WTC11 (cell line): Measurements from ENCODE around the gene INTS15. TPM values are rescaled to one million over a fixed set of nuclear protein-coding genes. Genes with fewer than 3 reads are reported as not detected.
"Not testable (repeated sequence)": the region's sequence is repeated elsewhere in the genome, so short reads cannot be mapped to it uniquely, and the experiment has no call there.

Experiments
- ATAC-seq: fragments of 200-7000 bp; cut with Tn5 transposase; 2 replicates; pipeline ENCODE4 v1.10.0; 2021; ENCODE audit warnings: mild to moderate bottlenecking, moderate library complexity
- CTCF ChIA-PET: fragments of 300-600 bp; sonication (Branson Sonifier 250); formaldehyde crosslinking; loops from one replicate; lab custom pipeline; 2021; ENCODE audit warnings: antibody characterized with exemption; lab: Charles Lee
- POLR2A ChIA-PET: fragments of 350-600 bp; sonication (Branson Sonifier 250); formaldehyde crosslinking; loops from one replicate; lab custom pipeline; 2021; ENCODE audit warnings: antibody characterized with exemption; lab: Charles Lee
- DNase-seq: peaks from one replicate; pipeline ENCODE4 v3.0.0; 2021; ENCODE audit warnings: low spot score
- H3K27ac Mint-ChIP-seq: 2 replicates; pipeline ENCODE4 v1.8.0; 2021; ENCODE audit warnings: mixed read lengths
- H3K27me3 Mint-ChIP-seq: 2 replicates; pipeline ENCODE4 v1.8.0; 2021; ENCODE audit warnings: low read depth, mild to moderate bottlenecking, moderate library complexity, mixed read lengths
- H3K36me3 Mint-ChIP-seq: 2 replicates; pipeline ENCODE4 v1.8.0; 2021; ENCODE audit warnings: mixed read lengths
- H3K4me1 Mint-ChIP-seq: 2 replicates; pipeline ENCODE4 v1.8.0; 2022; ENCODE audit warnings: mixed read lengths
- H3K4me3 Mint-ChIP-seq: 2 replicates; pipeline ENCODE4 v1.8.0; 2021; ENCODE audit warnings: mild to moderate bottlenecking, moderate library complexity, mixed read lengths
- H3K9me3 Mint-ChIP-seq: 2 replicates; pipeline ENCODE4 v1.8.0; 2021; ENCODE audit warnings: mixed read lengths
- CREM ChIP-seq: sonication (generic); formaldehyde crosslinking; IDR thresholded peaks from 2 replicates; pipeline ENCODE4 v1.8.1; 2022; ENCODE audit warnings: mild to moderate bottlenecking, missing genetic modification reagents, moderate library complexity
- CTCF ChIP-seq: fragments of 200-600 bp; IDR thresholded peaks from 2 replicates; pipeline ENCODE4 v1.8.0; 2022; ENCODE audit warnings: antibody characterized with exemption
- ERG ChIP-seq: fragments of 250-450 bp; sonication (Bioruptor Pico); IDR thresholded peaks from 2 replicates; pipeline ENCODE4 v1.8.0; 2021; ENCODE audit warnings: mild to moderate bottlenecking
- ESRRA ChIP-seq: sonication (generic); formaldehyde crosslinking; IDR thresholded peaks from 2 replicates; pipeline ENCODE4 v1.8.1; 2022; ENCODE audit warnings: mild to moderate bottlenecking, missing genetic modification reagents, borderline replicate concordance
- RELA ChIP-seq: sonication (generic); formaldehyde crosslinking; IDR thresholded peaks from 2 replicates; pipeline ENCODE4 v1.8.1; 2022; ENCODE audit warnings: missing genetic modification reagents, mild to moderate bottlenecking, borderline replicate concordance
- SMAD3 ChIP-seq: sonication (generic); formaldehyde crosslinking; IDR thresholded peaks from 2 replicates; pipeline ENCODE4 v1.8.0; 2022; ENCODE audit warnings: missing genetic modification reagents, mild to moderate bottlenecking, borderline replicate concordance
- SP1 ChIP-seq: sonication (generic); formaldehyde crosslinking; conservative IDR thresholded peaks from 2 replicates; pipeline ENCODE4 v1.8.1; 2022; ENCODE audit warnings: missing genetic modification reagents
- TEAD4 ChIP-seq: sonication (generic); formaldehyde crosslinking; IDR thresholded peaks from 2 replicates; pipeline ENCODE4 v1.8.0; 2022; ENCODE audit warnings: mild to moderate bottlenecking, missing genetic modification reagents
- USF1 ChIP-seq: sonication (generic); formaldehyde crosslinking; IDR thresholded peaks from 2 replicates; pipeline ENCODE4 v1.8.0; 2022; ENCODE audit warnings: mild to moderate bottlenecking, missing genetic modification reagents
- ZNF121 ChIP-seq: sonication (generic); formaldehyde crosslinking; IDR thresholded peaks from 2 replicates; pipeline ENCODE4 v1.8.0; 2023; ENCODE audit warnings: missing genetic modification reagents
- ZNF281 ChIP-seq: sonication (generic); formaldehyde crosslinking; IDR thresholded peaks from 2 replicates; pipeline ENCODE4 v1.8.0; 2023; ENCODE audit warnings: mild to moderate bottlenecking, missing genetic modification reagents
- ZNF416 ChIP-seq: fragments of 250-450 bp; sonication (Bioruptor Pico); IDR thresholded peaks from 2 replicates; pipeline ENCODE4 v1.9.0; 2021; ENCODE audit warnings: mild to moderate bottlenecking, inconsistent platforms
- total RNA-seq: library from RNA; stranded (reverse); gene quantifications from 3 replicates; pipeline ENCODE4 v1.2.3, GENCODE V29; 2021
- TF ChIP-seq, protein P1 (sequence below): sonication (generic); formaldehyde crosslinking; IDR thresholded peaks from 2 replicates; pipeline ENCODE4 v1.8.1; 2022; ENCODE audit warnings: missing genetic modification reagents, borderline replicate concordance
- TF ChIP-seq, protein P2 (sequence below): sonication (generic); formaldehyde crosslinking; IDR thresholded peaks from 2 replicates; pipeline ENCODE4 v1.8.1; 2023; ENCODE audit warnings: mild to moderate bottlenecking, missing genetic modification reagents
- TF ChIP-seq, protein P3 (sequence below): fragments of 250-450 bp; sonication (Bioruptor Pico); IDR thresholded peaks from 2 replicates; pipeline ENCODE4 v1.9.0; 2021; ENCODE audit warnings: mild to moderate bottlenecking
- TF ChIP-seq, protein P4 (sequence below): sonication (generic); formaldehyde crosslinking; IDR thresholded peaks from 2 replicates; pipeline ENCODE4 v1.8.1; 2023; ENCODE audit warnings: mild to moderate bottlenecking, missing genetic modification reagents, moderate library complexity

The INTS15 gene
- total RNA-seq, 1 experiment from 2014 or later, result 28.2 TPM

DNA sequence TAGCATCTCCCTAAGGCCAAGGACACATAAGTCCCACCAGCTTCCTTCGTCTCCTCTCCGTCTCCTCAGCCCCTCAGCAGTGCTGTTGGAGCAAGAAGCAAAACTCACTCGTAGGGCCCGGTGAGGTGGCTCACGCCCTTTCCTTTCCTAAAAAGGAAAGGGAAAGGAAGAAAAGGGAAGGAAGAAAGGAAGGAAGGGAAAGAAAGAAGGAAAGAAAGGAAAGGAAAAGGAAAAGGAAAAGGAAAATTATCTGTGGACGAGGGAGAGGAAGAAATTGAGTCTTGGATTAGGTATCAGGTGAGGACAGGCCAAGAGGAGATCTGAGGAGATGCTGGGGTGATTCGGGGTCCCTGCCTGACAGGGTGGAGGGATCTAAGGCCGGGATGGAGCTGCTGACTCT, 44.2 kb downstream of the INTS15 start (continued):
- TF ChIP-seq ZNF281 (CRISPR knock-in tag), result no peak
- TF ChIP-seq, protein P1, sequence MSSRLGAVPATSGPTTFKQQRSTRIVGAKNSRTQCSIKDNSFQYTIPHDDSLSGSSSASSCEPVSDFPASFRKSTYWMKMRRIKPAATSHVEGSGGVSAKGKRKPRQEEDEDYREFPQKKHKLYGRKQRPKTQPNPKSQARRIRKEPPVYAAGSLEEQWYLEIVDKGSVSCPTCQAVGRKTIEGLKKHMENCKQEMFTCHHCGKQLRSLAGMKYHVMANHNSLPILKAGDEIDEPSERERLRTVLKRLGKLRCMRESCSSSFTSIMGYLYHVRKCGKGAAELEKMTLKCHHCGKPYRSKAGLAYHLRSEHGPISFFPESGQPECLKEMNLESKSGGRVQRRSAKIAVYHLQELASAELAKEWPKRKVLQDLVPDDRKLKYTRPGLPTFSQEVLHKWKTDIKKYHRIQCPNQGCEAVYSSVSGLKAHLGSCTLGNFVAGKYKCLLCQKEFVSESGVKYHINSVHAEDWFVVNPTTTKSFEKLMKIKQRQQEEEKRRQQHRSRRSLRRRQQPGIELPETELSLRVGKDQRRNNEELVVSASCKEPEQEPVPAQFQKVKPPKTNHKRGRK, result no peak
- no peak for TF ChIP-seq CREM (CRISPR knock-in tag)
- no peak for TF ChIP-seq RELA (CRISPR knock-in tag)
- TF ChIP-seq, protein P2, sequence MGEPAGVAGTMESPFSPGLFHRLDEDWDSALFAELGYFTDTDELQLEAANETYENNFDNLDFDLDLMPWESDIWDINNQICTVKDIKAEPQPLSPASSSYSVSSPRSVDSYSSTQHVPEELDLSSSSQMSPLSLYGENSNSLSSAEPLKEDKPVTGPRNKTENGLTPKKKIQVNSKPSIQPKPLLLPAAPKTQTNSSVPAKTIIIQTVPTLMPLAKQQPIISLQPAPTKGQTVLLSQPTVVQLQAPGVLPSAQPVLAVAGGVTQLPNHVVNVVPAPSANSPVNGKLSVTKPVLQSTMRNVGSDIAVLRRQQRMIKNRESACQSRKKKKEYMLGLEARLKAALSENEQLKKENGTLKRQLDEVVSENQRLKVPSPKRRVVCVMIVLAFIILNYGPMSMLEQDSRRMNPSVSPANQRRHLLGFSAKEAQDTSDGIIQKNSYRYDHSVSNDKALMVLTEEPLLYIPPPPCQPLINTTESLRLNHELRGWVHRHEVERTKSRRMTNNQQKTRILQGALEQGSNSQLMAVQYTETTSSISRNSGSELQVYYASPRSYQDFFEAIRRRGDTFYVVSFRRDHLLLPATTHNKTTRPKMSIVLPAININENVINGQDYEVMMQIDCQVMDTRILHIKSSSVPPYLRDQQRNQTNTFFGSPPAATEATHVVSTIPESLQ (CRISPR knock-in tag), result no peak
- no peak for TF ChIP-seq CTCF
- TF ChIP-seq ZNF121 (CRISPR knock-in tag), result no peak
- TF ChIP-seq, protein P3, sequence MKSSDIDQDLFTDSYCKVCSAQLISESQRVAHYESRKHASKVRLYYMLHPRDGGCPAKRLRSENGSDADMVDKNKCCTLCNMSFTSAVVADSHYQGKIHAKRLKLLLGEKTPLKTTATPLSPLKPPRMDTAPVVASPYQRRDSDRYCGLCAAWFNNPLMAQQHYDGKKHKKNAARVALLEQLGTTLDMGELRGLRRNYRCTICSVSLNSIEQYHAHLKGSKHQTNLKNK (CRISPR knock-in tag), result no peak
- no peak for TF ChIP-seq SMAD3
- TF ChIP-seq ERG (CRISPR knock-in tag), result no peak
- TF ChIP-seq TEAD4 (CRISPR knock-in tag), result no peak
- TF ChIP-seq ESRRA (CRISPR knock-in tag), result no peak

GRCh38 chr7:6634971-6635370, 45.1 kb downstream of the INTS15 start:
- POLR2A ChIA-PET, DNase-seq, H3K27me3 Mint-ChIP-seq, H3K4me3 Mint-ChIP-seq, H3K27ac Mint-ChIP-seq, CTCF ChIA-PET, H3K9me3 Mint-ChIP-seq, ATAC-seq, H3K36me3 Mint-ChIP-seq: not testable (repeated sequence)
- H3K4me1 Mint-ChIP-seq, result peaks cover 13% of the 10 kb centered on the region

DNA sequence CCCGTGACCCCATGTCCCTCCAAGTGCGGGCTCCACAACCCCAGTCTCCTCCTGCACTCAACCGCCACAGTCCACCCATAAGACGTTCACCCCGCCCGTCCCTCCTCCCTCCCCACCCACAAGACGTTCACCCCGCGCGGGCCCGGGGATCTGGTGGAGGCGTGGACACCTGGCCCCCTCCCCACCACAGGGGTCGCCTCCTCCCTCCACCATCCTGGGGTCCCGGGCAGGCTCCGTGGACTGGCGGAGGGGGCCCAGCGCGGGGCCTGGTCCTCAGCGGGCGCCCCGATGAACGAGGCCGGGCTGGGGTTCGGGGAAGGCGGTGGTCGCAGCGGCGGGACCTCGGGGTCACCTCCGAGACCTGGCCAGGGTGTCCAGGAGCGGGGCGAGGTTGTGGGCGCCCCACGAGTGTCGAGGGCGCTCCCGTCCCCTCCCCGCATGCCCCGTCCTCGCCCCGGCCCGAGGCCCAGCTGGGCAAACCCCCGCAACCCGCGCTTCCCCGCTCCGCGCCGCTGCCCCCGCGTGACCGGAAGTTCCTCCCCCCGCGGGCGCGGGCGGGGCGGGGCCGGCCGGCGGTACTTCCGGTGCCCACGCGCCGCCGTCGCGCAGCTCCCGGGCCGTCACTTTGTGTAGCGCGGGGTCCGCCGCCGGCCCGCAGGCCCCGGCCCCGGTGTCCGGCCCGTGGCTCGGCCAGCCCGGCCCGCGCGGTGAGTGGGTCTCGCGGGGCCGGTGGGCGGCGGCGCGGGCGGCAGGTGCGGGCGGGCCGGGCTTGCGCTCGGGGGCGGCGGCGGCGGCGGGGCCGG, 47.1 kb downstream of the INTS15 start, which contains the start of gene ZNF316:
TSS of gene ZNF316 (plus strand) at position 578 of the 803 bp plus-strand sequence. CDS start 5,092 bp downstream, outside the sequence.
- CTCF ChIA-PET, result interaction anchor here (1.4 kb wide), 1 partner anchor 121 kb away, joined by 3 read pairs; no protein-coding TSS in a partner anchor
- peaks cover 4% of the 10 kb centered on the region; the same call in 1 of the 2 replicates for H3K27me3 Mint-ChIP-seq
- ATAC-seq (no peak), DNase-seq (no peak)
- H3K36me3 Mint-ChIP-seq, result no peaks in the 10 kb centered on the region
- H3K27ac Mint-ChIP-seq, result no peak within 1 kb of the TSS
- POLR2A ChIA-PET, result no interaction called here
- peak within 1 kb of the TSS; percentile 74 for H3K4me3 Mint-ChIP-seq
- peaks cover 17% of the 10 kb centered on the region for H3K4me1 Mint-ChIP-seq
- no peaks in the 10 kb centered on the region for H3K9me3 Mint-ChIP-seq
- TF ChIP-seq ZNF416 (no peak), CTCF (no peak), USF1 (CRISPR knock-in tag) (peak; percentile 75), SP1 (CRISPR knock-in tag) (peak; percentile 76)
- TF ChIP-seq, protein P4, sequence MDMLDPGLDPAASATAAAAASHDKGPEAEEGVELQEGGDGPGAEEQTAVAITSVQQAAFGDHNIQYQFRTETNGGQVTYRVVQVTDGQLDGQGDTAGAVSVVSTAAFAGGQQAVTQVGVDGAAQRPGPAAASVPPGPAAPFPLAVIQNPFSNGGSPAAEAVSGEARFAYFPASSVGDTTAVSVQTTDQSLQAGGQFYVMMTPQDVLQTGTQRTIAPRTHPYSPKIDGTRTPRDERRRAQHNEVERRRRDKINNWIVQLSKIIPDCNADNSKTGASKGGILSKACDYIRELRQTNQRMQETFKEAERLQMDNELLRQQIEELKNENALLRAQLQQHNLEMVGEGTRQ (CRISPR knock-in tag), result peak; percentile 89
